Endodermal cell (in vitro differentiated cells): ENCODE results near the gene KCNA10. TPM values are rescaled to one million over a fixed set of nuclear protein-coding genes. Genes with fewer than 3 reads are reported as not detected.

Experiments
- DNase-seq: peaks from one replicate; pipeline ENCODE4 v3.0.0-alpha.2; 2017
- H3K27ac ChIP-seq: 2 replicates; pipeline ENCODE4 v1.5.1; 2013; ENCODE audit warnings: mild to moderate bottlenecking, low read depth, low read length, moderate library complexity
- H3K27me3 ChIP-seq: 2 replicates; pipeline ENCODE4 v1.6.1; 2013; ENCODE audit warnings: mild to moderate bottlenecking, low read length, moderate library complexity; ENCODE audit not compliant: insufficient read depth, control insufficient read depth, poor library complexity, severe bottlenecking
- H3K36me3 ChIP-seq: 2 replicates; pipeline ENCODE4 v1.7.0; 2013; ENCODE audit warnings: mild to moderate bottlenecking, low read length, moderate library complexity; ENCODE audit not compliant: control insufficient read depth, insufficient read depth
- H3K4me1 ChIP-seq: one replicate; pipeline ENCODE4 v1.7.0; 2013; ENCODE audit warnings: low read length; ENCODE audit not compliant: control insufficient read depth, insufficient read depth
- H3K4me3 ChIP-seq: 2 replicates; pipeline ENCODE4 v1.5.1; 2013; ENCODE audit warnings: mild to moderate bottlenecking, low read length, moderate library complexity
- H3K9ac ChIP-seq: 2 replicates; pipeline ENCODE4 v1.6.1; 2013; ENCODE audit warnings: mild to moderate bottlenecking, low read length, moderate library complexity; ENCODE audit not compliant: poor library complexity, severe bottlenecking; ENCODE audit errors: extremely low read depth
- H3K9me3 ChIP-seq: 2 replicates; pipeline ENCODE4 v1.6.1; 2013; ENCODE audit warnings: mild to moderate bottlenecking, low read length, moderate library complexity; ENCODE audit not compliant: control insufficient read depth
- H3K27ac Mint-ChIP-seq: 2 replicates; pipeline ENCODE4 v1.8.0; 2020; ENCODE audit warnings: mixed read lengths
- H3K27me3 Mint-ChIP-seq: 2 replicates; pipeline ENCODE4 v1.8.0; 2021; ENCODE audit warnings: mild to moderate bottlenecking, mixed read lengths; ENCODE audit not compliant: insufficient read depth
- H3K36me3 Mint-ChIP-seq: 2 replicates; pipeline ENCODE4 v1.8.0; 2020; ENCODE audit warnings: low read depth, mixed read lengths
- H3K4me1 Mint-ChIP-seq: 2 replicates; pipeline ENCODE4 v1.8.0; 2020; ENCODE audit warnings: mixed read lengths
- H3K4me3 Mint-ChIP-seq: 2 replicates; pipeline ENCODE4 v1.8.0; 2020; ENCODE audit warnings: mild to moderate bottlenecking, moderate library complexity, mixed read lengths
- H3K9me3 Mint-ChIP-seq: 2 replicates; pipeline ENCODE4 v1.8.0; 2020; ENCODE audit warnings: mild to moderate bottlenecking, mixed read lengths
- WGBS, 2 experiments: methylation state at CpG; one replicate each; pipeline versions ENCODE4 v1.1.5 to v1.1.7; 2013; ENCODE audit warnings: missing lambda C conversion rate in 2 of 2, mixed read lengths in 1 of 2; ENCODE audit not compliant: insufficient coverage in 1 of 2, insufficient read length in 1 of 2; 5-methylcytosine and 5-hydroxymethylcytosine counted together
- total RNA-seq, 2 donors: library from RNA; stranded (reverse); fragmentation: NEBNext Ultra II Directional in 1 of 2; extraction: Animal tissue kit (Norgen Biotek cat#: 25700) in 1 of 2; gene quantifications; 2 replicates in 1 of 2; 3 replicates in 1 of 2; pipeline ENCODE4 v1.2.1, GENCODE V29; 2021
- TF ChIP-seq, protein P1 (sequence below): fragments of 200-600 bp; sonication (generic); conservative IDR thresholded peaks from 2 replicates; pipeline ENCODE4 v1.5.0; 2021; ENCODE audit warnings: antibody characterized with exemption, mild to moderate bottlenecking

The KCNA10 gene
- total RNA-seq, 2 donors from 2014 or later, result not detected

DNA sequence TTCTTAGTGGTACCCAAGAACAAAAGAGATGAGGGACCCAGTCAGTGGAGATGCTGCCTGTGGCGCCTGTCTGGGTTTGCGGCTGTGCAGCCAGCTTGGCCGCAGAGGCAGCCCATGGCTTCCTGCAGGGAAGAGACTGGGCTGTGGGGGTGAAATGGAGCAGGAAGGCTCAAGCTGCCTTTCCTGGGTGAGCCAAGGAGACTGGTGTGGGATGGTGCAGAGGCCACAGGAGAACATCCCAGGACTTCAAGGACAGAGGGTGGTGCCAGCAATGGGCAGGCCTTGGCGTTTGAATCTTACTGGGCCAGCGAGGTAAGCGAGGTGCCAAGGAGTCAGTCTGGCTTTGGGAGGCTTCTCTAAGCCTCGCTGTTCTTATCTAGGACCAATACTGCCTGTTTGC is 26.4 kb downstream of the KCNA10 start:
- H3K4me3 Mint-ChIP-seq, result no peak overlapping the region
- Histone ChIP-seq H3K36me3 (no peaks in the 10 kb centered on the region), H3K4me1 (no peaks in the 10 kb centered on the region), H3K4me3 (no peak overlapping the region), H3K27me3 (no peaks in the 10 kb centered on the region), H3K9me3 (no peaks in the 10 kb centered on the region), H3K27ac (no peak overlapping the region), H3K9ac (no peak overlapping the region)
- H3K9me3 Mint-ChIP-seq, result no peaks in the 10 kb centered on the region
- H3K27ac Mint-ChIP-seq, result no peak overlapping the region
- H3K27me3 Mint-ChIP-seq, result no peaks in the 10 kb centered on the region
- H3K4me1 Mint-ChIP-seq, result peaks cover 4% of the 10 kb centered on the region
- H3K36me3 Mint-ChIP-seq, result no peaks in the 10 kb centered on the region
- DNase-seq, result no peak
- TF ChIP-seq, protein P1, sequence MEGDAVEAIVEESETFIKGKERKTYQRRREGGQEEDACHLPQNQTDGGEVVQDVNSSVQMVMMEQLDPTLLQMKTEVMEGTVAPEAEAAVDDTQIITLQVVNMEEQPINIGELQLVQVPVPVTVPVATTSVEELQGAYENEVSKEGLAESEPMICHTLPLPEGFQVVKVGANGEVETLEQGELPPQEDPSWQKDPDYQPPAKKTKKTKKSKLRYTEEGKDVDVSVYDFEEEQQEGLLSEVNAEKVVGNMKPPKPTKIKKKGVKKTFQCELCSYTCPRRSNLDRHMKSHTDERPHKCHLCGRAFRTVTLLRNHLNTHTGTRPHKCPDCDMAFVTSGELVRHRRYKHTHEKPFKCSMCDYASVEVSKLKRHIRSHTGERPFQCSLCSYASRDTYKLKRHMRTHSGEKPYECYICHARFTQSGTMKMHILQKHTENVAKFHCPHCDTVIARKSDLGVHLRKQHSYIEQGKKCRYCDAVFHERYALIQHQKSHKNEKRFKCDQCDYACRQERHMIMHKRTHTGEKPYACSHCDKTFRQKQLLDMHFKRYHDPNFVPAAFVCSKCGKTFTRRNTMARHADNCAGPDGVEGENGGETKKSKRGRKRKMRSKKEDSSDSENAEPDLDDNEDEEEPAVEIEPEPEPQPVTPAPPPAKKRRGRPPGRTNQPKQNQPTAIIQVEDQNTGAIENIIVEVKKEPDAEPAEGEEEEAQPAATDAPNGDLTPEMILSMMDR, result no peak
- 93 to 98% methylated on average over 7 of the region's 7 CpGs for WGBS, 2 experiments

DNA sequence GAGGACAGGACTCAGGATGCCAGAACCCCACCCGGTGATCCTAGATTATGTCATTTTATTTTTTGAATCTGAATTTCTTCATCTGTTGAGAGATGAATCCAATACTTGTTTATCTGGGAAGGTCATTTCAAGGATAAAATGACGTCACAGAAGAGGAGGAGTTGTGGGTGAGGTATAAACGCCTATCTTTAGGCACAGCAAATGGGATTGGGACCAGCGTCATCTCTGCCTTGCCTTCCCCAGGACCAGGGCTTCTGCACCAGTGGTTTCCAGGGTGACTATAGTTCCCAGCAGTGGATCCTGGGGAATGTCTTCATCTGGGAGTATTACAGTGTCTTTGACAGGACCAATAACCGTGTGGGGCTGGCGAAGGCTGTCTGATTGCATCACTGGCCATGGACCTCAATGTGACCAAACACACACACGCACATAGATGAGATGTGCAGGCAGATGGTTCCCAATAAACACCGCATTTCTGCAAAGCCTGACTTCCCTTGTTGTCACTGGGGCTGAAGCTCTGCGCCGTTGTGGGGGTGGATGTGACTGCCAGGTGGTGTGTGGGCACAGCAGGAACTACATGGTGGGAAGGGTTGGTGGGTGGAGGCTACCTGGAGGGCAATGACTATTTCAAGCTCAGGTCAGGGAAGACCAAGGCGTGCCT is 28.1 kb downstream of the KCNA10 start:
- Mint-ChIP-seq H3K27ac (no peak overlapping the region), H3K4me3 (no peak overlapping the region), H3K9me3 (no peaks in the 10 kb centered on the region), H3K27me3 (no peaks in the 10 kb centered on the region), H3K36me3 (no peaks in the 10 kb centered on the region), H3K4me1 (peaks cover 9% of the 10 kb centered on the region)
- TF ChIP-seq, protein P1, result no peak
- Histone ChIP-seq H3K27me3 (no peaks in the 10 kb centered on the region), H3K9ac (no peak overlapping the region), H3K36me3 (no peaks in the 10 kb centered on the region), H3K27ac (no peak overlapping the region), H3K4me3 (no peak overlapping the region), H3K4me1 (no peaks in the 10 kb centered on the region), H3K9me3 (no peaks in the 10 kb centered on the region)
- DNase-seq, result no peak
- 91% methylated on average over 7 to 11 of the region's 11 CpGs for WGBS, 2 experiments

DNA sequence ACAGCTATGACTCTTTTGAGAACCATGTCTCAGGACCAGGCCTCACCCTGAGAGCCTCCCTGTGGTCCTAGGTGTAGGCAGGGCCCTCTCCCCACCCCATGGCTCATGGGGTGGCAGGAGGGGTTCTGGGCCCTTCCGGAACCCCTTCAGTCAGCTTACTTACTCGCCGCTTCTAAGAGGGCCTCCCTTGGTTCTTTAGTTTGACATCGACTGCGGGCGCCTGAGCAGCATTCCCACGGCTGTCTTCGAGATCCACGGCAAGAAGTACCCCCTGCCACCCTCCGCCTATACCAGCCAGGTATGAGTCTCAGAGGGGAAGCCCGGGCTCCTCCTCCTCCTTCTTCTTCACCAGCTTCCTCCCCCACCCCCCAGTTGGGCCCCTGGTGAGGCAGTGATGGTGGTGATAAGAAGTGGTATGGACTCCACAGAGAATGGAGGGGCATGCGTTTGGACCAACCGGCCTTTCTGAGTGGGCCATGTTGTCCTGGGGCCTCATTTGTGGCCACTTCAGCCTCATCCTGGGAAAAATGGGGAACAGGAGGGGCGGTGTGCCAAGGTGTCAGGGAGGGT is 28.9 kb downstream of the KCNA10 start:
- 89 to 93% methylated on average over 10 to 14 of the region's 14 CpGs for WGBS, 2 experiments

More for the DNA sequence above, 28.9 kb downstream of the KCNA10 start:
- no peak for DNase-seq
- Mint-ChIP-seq H3K4me3 (no peak overlapping the region), H3K27me3 (peaks cover 5% of the 10 kb centered on the region), H3K9me3 (no peaks in the 10 kb centered on the region), H3K36me3 (no peaks in the 10 kb centered on the region), H3K4me1 (peaks cover 9% of the 10 kb centered on the region), H3K27ac (no peak overlapping the region)
- no peaks in the 10 kb centered on the region for H3K36me3 ChIP-seq
- H3K4me1 ChIP-seq, result no peaks in the 10 kb centered on the region
- TF ChIP-seq, protein P1, result no peak
- H3K27me3 ChIP-seq, result peaks cover 3% of the 10 kb centered on the region
- no peaks in the 10 kb centered on the region for H3K9me3 ChIP-seq
- H3K4me3 ChIP-seq, result no peak overlapping the region
- no peak overlapping the region for H3K9ac ChIP-seq
- H3K27ac ChIP-seq, result no peak overlapping the region
